WI38 (cell line): ENCODE measurements around the gene USP8.
"Not testable (repeated sequence)": the region's sequence is repeated elsewhere in the genome, so short reads cannot be mapped to it uniquely, and the experiment has no call there.

Experiments used
- H3K4me3 ChIP-seq: 2 replicates; pipeline ENCODE4 v1.5.1; 2011; ENCODE audit warnings: low read depth, mild to moderate bottlenecking, control low read depth, low read length
- TF ChIP-seq, protein P1 (sequence below): IDR thresholded peaks from 2 replicates; pipeline ENCODE4 v1.5.1; 2012; ENCODE audit warnings: low read depth, mild to moderate bottlenecking, control low read depth, low read length

USP8 gene

DNA sequence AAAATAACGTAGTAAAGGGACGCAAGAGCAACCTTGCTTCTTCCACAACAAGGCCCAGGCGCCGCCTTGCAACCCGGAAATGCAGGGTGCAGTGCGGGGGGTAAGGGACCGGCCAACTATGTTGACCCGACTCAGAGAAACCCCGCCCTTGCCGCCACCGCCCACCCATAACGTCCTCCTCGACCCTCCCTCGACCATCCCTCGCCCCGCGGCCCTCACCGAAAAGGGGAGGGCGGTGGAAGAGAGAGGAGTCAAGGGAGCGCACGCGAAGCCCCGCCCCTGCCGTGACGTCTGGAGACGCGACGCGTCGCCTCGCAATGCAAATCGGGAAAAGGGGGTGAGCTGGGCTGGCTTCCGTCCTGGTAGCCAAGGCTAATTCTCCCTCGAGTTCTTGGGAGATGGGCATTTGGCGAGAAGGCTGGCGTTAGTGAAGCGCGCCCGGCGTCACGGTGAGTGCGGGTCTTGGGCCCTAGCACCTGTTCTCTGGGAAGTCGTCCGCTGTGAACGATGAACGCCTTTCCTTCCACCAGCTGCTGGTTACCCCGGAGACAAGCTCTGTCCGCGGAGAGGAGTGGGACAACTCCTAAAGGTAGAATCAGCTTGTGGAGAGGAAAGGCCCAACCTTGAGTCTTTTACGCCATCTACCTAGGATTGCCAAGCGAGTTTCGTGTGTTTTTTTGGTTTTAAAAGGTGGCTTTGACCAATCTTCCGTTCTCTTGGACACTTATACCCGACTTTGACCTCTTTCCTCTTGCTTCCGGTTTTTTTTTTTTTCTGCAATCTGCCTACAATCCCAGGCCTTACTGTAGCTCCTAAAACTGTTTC is at the start of gene USP8:
TSS of gene USP8 (plus strand) at position 340 of the 825 bp plus-strand sequence. CDS start 14,669 bp downstream, outside the sequence.
- TF ChIP-seq, protein P1, sequence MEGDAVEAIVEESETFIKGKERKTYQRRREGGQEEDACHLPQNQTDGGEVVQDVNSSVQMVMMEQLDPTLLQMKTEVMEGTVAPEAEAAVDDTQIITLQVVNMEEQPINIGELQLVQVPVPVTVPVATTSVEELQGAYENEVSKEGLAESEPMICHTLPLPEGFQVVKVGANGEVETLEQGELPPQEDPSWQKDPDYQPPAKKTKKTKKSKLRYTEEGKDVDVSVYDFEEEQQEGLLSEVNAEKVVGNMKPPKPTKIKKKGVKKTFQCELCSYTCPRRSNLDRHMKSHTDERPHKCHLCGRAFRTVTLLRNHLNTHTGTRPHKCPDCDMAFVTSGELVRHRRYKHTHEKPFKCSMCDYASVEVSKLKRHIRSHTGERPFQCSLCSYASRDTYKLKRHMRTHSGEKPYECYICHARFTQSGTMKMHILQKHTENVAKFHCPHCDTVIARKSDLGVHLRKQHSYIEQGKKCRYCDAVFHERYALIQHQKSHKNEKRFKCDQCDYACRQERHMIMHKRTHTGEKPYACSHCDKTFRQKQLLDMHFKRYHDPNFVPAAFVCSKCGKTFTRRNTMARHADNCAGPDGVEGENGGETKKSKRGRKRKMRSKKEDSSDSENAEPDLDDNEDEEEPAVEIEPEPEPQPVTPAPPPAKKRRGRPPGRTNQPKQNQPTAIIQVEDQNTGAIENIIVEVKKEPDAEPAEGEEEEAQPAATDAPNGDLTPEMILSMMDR = no peak
- H3K4me3 ChIP-seq = peak within 1 kb of the TSS; percentile 95

GRCh38 chr15:50377867-50378751 is 46.1 kb upstream of the USP8 start:
- TF ChIP-seq, protein P1 = no peak
- no peak overlapping the region for H3K4me3 ChIP-seq

GRCh38 chr15:50378776-50379175 is 45.4 kb upstream of the USP8 start:
- TF ChIP-seq, protein P1 = no peak
- no peak overlapping the region for H3K4me3 ChIP-seq

DNA sequence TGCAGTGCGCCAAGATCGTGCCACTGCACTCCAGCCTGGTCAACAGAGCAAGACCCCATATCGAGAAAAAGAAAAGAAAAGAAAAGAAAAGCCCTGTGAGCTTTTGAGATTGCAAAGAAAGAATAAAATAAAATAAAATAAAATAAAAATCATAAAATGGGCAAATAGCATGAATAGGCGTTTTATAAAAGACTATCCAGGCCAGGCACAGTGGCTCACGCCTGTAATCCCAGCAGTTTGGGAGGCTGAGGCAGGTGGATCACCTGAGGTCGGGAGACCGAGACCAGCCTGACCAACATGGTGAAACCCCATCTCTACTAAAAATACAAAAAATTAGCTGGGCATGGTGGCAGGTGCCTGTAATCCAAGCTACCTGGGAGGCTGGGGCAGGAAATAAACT is 44.8 kb upstream of the USP8 start:
- not testable (repeated sequence) for H3K4me3 ChIP-seq

GRCh38 chr15:50380089-50380488 is 44.1 kb upstream of the USP8 start:
- TF ChIP-seq, protein P1 = no peak
- H3K4me3 ChIP-seq = no peak overlapping the region

DNA sequence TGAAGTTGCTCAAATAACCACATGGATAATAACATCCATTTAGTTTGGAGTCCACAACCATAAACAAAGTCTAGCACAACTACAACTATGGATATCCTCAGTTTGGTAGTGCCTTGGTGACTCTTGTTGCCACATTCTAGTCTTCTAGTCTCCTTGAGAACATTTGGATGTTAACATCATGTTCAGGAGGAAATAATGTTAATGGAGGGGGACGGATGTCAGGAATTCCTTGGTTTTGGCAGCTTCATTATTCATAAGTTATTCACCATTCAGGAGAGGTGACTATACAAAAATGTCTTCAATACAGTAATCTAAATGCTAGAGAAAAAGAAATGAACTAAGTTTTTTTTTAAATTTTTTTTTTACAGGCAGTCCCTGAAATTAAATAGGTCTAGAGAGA is 42.8 kb upstream of the USP8 start:
- TF ChIP-seq, protein P1 = no peak
- H3K4me3 ChIP-seq = no peak overlapping the region

GRCh38 chr15:50382408-50382807 is 41.8 kb upstream of the USP8 start:
- not testable (repeated sequence) for H3K4me3 ChIP-seq
